Breast epithelium (tissue), 4 donors: ENCODE results near the gene AKR1E2. TPM values are rescaled to one million over a fixed set of nuclear protein-coding genes. Genes with fewer than 3 reads are reported as not detected.

Experiments used
- DNase-seq, 2 donors: peaks; one replicate each; pipeline ENCODE4 v3.0.0-alpha.2; 2019; ENCODE audit warnings: low spot score in 2 of 2
- H3K27ac ChIP-seq, 2 donors: fragments of 200-600 bp; sonication (generic) in 1 of 2; one replicate each; pipeline ENCODE4 v1.5.1; 2016 to 2019; ENCODE audit warnings: mild to moderate bottlenecking in 1 of 2
- H3K27me3 ChIP-seq, 2 donors: fragments of 200-600 bp; sonication (generic) in 1 of 2; one replicate each; pipeline versions ENCODE4 v1.5.1 to v1.6.0; 2017 to 2019; ENCODE audit warnings: control low read depth in 1 of 2, mild to moderate bottlenecking in 1 of 2
- H3K36me3 ChIP-seq: fragments of 200-600 bp; one replicate; pipeline ENCODE4 v1.5.1; 2019
- H3K4me1 ChIP-seq, 2 donors: fragments of 200-600 bp; sonication (generic); one replicate each; pipeline ENCODE4 v1.5.1; 2016 to 2019; ENCODE audit warnings: control low read depth in 1 of 2
- H3K4me3 ChIP-seq, 3 donors: fragments of 200-600 bp; sonication (generic); 1 replicate in 2 of 3; 2 replicates in 1 of 3; pipeline ENCODE4 v1.5.1; 2016 to 2019; ENCODE audit warnings: mild to moderate bottlenecking in 3 of 3, moderate library complexity in 2 of 3
- H3K9me3 ChIP-seq, 2 donors: fragments of 200-600 bp; sonication (generic) in 1 of 2; one replicate each; pipeline ENCODE4 v1.5.1; 2016 to 2019; ENCODE audit warnings: control low read depth in 1 of 2
- CTCF ChIP-seq, 3 donors: fragments of 450-650 bp; IDR thresholded peaks; one replicate each; pipeline ENCODE4 v1.5.1; 2016 to 2017; ENCODE audit warnings: antibody characterized with exemption in 3 of 3, mild to moderate bottlenecking in 3 of 3, moderate library complexity in 3 of 3
- POLR2A ChIP-seq: fragments of 450-650 bp; IDR thresholded peaks from one replicate; pipeline ENCODE4 v1.6.1; 2016; ENCODE audit warnings: antibody characterized with exemption, mild to moderate bottlenecking, moderate library complexity
- POLR2AphosphoS5 ChIP-seq, 3 donors: sonication (generic); formaldehyde crosslinking; IDR thresholded peaks; one replicate each; pipeline ENCODE4 v1.6.1; 2017; ENCODE audit warnings: antibody characterized with exemption in 3 of 3
- intact Hi-C: fragments of 100-400 bp; cut with DNase I; formaldehyde crosslinking; loops from one replicate; pipeline ENCODE4 v1.15.1; 2023; ENCODE audit warnings: low total_unique reads
- total RNA-seq, 3 donors: library from RNA; depleted of rRNA; stranded (reverse); fragments of >200 nt; gene quantifications; one replicate each; pipeline ENCODE4 v1.1.0, GENCODE V29; 2016

The AKR1E2 gene
- total RNA-seq, 3 donors from 2014 or later = 12.1 to 21.1 (median 15.5) TPM

GRCh38 chr10:4888236-4888635, 62.2 kb downstream of the AKR1E2 start:
- Histone ChIP-seq H3K4me1 (no peaks in the 10 kb centered on the region), H3K4me3 (no peak overlapping the region), H3K27ac (no peak overlapping the region), H3K9me3 (no peaks in the 10 kb centered on the region), H3K27me3 (no peaks in the 10 kb centered on the region), H3K36me3 (no peaks in the 10 kb centered on the region)
- TF ChIP-seq CTCF (IDR thresholded peaks at IDR 0.05) (no peak), POLR2AphosphoS5 (IDR thresholded peaks at IDR 0.05) (no peak), POLR2A (no peak)
- intact Hi-C loops = no loop called here
- no peak for DNase-seq

- Histone ChIP-seq H3K4me1 (no peaks in the 10 kb centered on the region), H3K4me3 (no peak overlapping the region), H3K36me3 (no peaks in the 10 kb centered on the region), H3K27me3 (no peaks in the 10 kb centered on the region), H3K27ac (no peak overlapping the region), H3K9me3 (no peaks in the 10 kb centered on the region)
- no peak for DNase-seq
- intact Hi-C loops = no loop called here
- no peak for TF ChIP-seq POLR2AphosphoS5 (IDR thresholded peaks at IDR 0.05)
- TF ChIP-seq CTCF (IDR thresholded peaks at IDR 0.05) = no peak
- TF ChIP-seq POLR2A = no peak
Observed at GRCh38 chr10:4889959-4890358, 64.0 kb downstream of the AKR1E2 start.

GRCh38 chr10:4892681-4893080, 66.7 kb downstream of the AKR1E2 start:
- no peaks in the 10 kb centered on the region for H3K9me3 ChIP-seq
- no peaks in the 10 kb centered on the region for H3K27me3 ChIP-seq
- no peaks in the 10 kb centered on the region for H3K4me1 ChIP-seq
- DNase-seq = no peak
- intact Hi-C loops = no loop called here
- TF ChIP-seq POLR2AphosphoS5 (IDR thresholded peaks at IDR 0.05) (no peak), CTCF (IDR thresholded peaks at IDR 0.05) (no peak), POLR2A (no peak)
- no peaks in the 10 kb centered on the region for H3K36me3 ChIP-seq
- no peak overlapping the region for H3K27ac ChIP-seq
- no peak overlapping the region for H3K4me3 ChIP-seq

- Histone ChIP-seq H3K4me1 (no peaks in the 10 kb centered on the region), H3K4me3 (no peak overlapping the region), H3K27me3 (no peaks in the 10 kb centered on the region), H3K27ac (no peak overlapping the region), H3K9me3 (no peaks in the 10 kb centered on the region), H3K36me3 (no peaks in the 10 kb centered on the region)
- DNase-seq = no peak
- intact Hi-C loops = no loop called here
- TF ChIP-seq CTCF (IDR thresholded peaks at IDR 0.05) = no peak
- no peak for TF ChIP-seq POLR2AphosphoS5 (IDR thresholded peaks at IDR 0.05)
- TF ChIP-seq POLR2A = no peak
Observed at GRCh38 chr10:4894335-4894734, 68.3 kb downstream of the AKR1E2 start.

Other genes with a start within 250 kb of the AKR1E2 start
- 100 to 1,000 TPM in 1 of 3 donors, 10 to 100 TPM in 2; 24.1 to 214 (median 31.5) TPM for gene AKR1C1, start 137.2 kb downstream of the AKR1E2 start, total RNA-seq
- 100 to 1,000 TPM in 1 of 3 donors, 10 to 100 TPM in 2; 25.9 to 259 (median 25.9) TPM for gene AKR1C2, start 177.7 kb downstream of the AKR1E2 start, total RNA-seq